WERI-Rb-1 (cell line): ENCODE data around the gene CAMLG.

Experiments
- DNase-seq: peaks from one replicate; pipeline ENCODE4 v3.0.0-alpha.2; 2020
- H3K27ac ChIP-seq: fragments of 250-450 bp; sonication (Bioruptor Pico); 2 replicates; pipeline ENCODE4 v1.5.1; 2020; ENCODE audit warnings: mild to moderate bottlenecking, moderate library complexity
- H3K27me3 ChIP-seq: fragments of 250-450 bp; sonication (Bioruptor Pico); 2 replicates; pipeline ENCODE4 v1.5.1; 2021; ENCODE audit warnings: mild to moderate bottlenecking, low read depth, moderate library complexity; ENCODE audit not compliant: insufficient read depth, severe bottlenecking
- H3K36me3 ChIP-seq: fragments of 250-450 bp; sonication (Bioruptor Pico); 2 replicates; pipeline ENCODE4 v1.5.1; 2020; ENCODE audit warnings: mild to moderate bottlenecking, moderate library complexity
- H3K4me3 ChIP-seq: 2 replicates; pipeline ENCODE4 v1.5.1; 2011; ENCODE audit warnings: low read depth, mild to moderate bottlenecking, control low read depth, low read length
- H3K9me3 ChIP-seq: fragments of 250-450 bp; sonication (Bioruptor Pico); 2 replicates; pipeline ENCODE4 v1.5.1; 2021; ENCODE audit warnings: mild to moderate bottlenecking, moderate library complexity; ENCODE audit not compliant: severe bottlenecking
- TF ChIP-seq, protein P1 (sequence below): IDR thresholded peaks from 2 replicates; pipeline ENCODE4 v1.5.1; 2011; ENCODE audit warnings: low read depth, mild to moderate bottlenecking, control low read depth, inconsistent platforms, low read length

Gene CAMLG

DNA sequence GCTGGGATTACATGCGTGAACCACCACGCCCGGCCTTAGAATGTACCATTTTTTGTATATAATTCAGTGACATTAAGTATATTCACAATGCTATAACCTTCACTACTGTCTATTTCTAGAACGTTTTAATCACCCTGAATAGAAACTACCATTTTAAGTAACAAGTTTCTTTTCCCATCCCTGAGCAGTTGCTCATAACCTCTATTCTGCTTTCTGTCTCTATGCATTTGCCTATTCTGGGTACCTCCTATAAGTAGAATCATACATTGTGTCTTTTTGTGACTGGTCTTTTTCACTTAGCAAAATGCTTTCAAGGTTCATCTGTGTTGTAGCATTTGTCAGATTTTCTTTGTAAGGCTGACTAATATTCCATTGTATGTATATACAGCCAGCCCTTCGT lies 60.1 kb downstream of the CAMLG start:
- H3K27ac ChIP-seq = no peak overlapping the region
- no peak for DNase-seq
- H3K36me3 ChIP-seq = peaks cover 85% of the 10 kb centered on the region

More for the DNA sequence above, 60.1 kb downstream of the CAMLG start:
- no peaks in the 10 kb centered on the region for H3K27me3 ChIP-seq
- no peaks in the 10 kb centered on the region for H3K9me3 ChIP-seq
- H3K4me3 ChIP-seq = no peak overlapping the region
- TF ChIP-seq, protein P1, sequence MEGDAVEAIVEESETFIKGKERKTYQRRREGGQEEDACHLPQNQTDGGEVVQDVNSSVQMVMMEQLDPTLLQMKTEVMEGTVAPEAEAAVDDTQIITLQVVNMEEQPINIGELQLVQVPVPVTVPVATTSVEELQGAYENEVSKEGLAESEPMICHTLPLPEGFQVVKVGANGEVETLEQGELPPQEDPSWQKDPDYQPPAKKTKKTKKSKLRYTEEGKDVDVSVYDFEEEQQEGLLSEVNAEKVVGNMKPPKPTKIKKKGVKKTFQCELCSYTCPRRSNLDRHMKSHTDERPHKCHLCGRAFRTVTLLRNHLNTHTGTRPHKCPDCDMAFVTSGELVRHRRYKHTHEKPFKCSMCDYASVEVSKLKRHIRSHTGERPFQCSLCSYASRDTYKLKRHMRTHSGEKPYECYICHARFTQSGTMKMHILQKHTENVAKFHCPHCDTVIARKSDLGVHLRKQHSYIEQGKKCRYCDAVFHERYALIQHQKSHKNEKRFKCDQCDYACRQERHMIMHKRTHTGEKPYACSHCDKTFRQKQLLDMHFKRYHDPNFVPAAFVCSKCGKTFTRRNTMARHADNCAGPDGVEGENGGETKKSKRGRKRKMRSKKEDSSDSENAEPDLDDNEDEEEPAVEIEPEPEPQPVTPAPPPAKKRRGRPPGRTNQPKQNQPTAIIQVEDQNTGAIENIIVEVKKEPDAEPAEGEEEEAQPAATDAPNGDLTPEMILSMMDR = no peak
